ENCODE results near the gene FXR2. TPM values are rescaled to one million over a fixed set of nuclear protein-coding genes. Genes with fewer than 3 reads are reported as not detected.

Gene FXR2
- total and polyA plus RNA-seq, 9 of the 15 experiments (the other 6 are each of a cell fraction or from before 2014, with no cell fraction given), result 2.0 to 49.3 (median 24.5) TPM

DNA sequence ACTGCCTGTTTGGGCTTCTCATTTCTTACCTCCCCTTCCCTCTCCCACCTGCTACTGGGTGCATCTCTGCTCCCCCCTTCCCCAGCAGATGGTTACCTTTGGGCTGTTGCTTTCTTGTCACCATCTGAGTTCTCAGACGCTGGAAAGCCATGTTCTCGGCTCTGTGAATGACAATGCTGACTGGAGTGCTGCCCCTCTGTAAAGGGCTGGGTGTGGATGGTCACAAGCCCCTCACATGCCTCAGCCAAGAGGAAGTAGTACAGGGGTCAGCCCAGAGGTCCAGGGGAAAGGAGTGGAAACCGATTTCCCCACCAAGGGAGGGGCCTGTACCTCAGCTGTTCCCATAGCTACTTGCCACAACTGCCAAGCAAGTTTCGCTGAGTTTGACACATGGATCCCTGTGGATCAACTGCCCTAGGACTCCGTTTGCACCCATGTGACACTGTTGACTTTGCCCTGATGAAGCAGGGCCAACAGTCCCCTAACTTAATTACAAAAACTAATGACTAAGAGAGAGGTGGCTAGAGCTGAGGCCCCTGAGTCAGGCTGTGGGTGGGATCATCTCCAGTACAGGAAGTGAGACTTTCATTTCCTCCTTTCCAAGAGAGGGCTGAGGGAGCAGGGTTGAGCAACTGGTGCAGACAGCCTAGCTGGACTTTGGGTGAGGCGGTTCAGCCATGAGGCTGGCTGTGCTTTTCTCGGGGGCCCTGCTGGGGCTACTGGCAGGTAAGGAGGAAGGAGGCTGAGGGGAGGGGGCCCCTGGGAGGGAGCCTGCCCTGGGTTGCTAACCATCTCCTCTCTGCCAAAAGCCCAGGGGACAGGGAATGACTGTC is 35.5 kb downstream of the FXR2 start, which contains the start of gene CD68 (continued):
- TF ChIP-seq, protein P1, sequence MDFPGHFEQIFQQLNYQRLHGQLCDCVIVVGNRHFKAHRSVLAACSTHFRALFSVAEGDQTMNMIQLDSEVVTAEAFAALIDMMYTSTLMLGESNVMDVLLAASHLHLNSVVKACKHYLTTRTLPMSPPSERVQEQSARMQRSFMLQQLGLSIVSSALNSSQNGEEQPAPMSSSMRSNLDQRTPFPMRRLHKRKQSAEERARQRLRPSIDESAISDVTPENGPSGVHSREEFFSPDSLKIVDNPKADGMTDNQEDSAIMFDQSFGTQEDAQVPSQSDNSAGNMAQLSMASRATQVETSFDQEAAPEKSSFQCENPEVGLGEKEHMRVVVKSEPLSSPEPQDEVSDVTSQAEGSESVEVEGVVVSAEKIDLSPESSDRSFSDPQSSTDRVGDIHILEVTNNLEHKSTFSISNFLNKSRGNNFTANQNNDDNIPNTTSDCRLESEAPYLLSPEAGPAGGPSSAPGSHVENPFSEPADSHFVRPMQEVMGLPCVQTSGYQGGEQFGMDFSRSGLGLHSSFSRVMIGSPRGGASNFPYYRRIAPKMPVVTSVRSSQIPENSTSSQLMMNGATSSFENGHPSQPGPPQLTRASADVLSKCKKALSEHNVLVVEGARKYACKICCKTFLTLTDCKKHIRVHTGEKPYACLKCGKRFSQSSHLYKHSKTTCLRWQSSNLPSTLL (IDR thresholded peaks at IDR 0.05), result no peak
- TF ChIP-seq, protein P2, sequence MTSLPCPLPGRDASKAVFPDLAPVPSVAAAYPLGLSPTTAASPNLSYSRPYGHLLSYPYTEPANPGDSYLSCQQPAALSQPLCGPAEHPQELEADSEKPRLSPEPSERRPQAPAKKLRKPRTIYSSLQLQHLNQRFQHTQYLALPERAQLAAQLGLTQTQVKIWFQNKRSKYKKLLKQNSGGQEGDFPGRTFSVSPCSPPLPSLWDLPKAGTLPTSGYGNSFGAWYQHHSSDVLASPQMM (CRISPR knock-in tag; IDR thresholded peaks at IDR 0.05), result no peak
- TF ChIP-seq EWSR1 (IDR thresholded peaks at IDR 0.05; ENCODE audit: borderline replicate concordance, low read depth, partially characterized antibody) (peak; percentile 89), MAFK (IDR thresholded peaks at IDR 0.05; ENCODE audit: low read length) (no peak), NCOR1 (IDR thresholded peaks at IDR 0.05) (peak; percentile 55), HIVEP1 (CRISPR knock-in tag; IDR thresholded peaks at IDR 0.05) (no peak), ZNF764 (CRISPR knock-in tag; IDR thresholded peaks at IDR 0.05; ENCODE audit: low read depth) (no peak), RBFOX2 (IDR thresholded peaks at IDR 0.05; ENCODE audit: low read depth, low read length) (peak; percentile 74), MXI1 (IDR thresholded peaks at IDR 0.05; ENCODE audit: low read depth, low read length) (peak; percentile 88), HSF4 (CRISPR knock-in tag; IDR thresholded peaks at IDR 0.05; ENCODE audit: borderline replicate concordance) (no peak), JUND (IDR thresholded peaks at IDR 0.05; ENCODE audit: borderline replicate concordance, low read depth, low read length) (no peak), JUND (tag; IDR thresholded peaks at IDR 0.05; ENCODE audit: borderline replicate concordance, low read depth, low read length) (no peak), ZNF175 (CRISPR knock-in tag; IDR thresholded peaks at IDR 0.05; ENCODE audit: low read depth) (no peak), RAD21 (CRISPR knock-in tag; conservative IDR thresholded peaks at IDR 0.05 in 1 of 2, IDR thresholded peaks at IDR 0.05 in 1 of 2) (peak in 1 of 2 experiments; percentile 4; a peak in 1 of 4 replicates), ZNF347 (CRISPR knock-in tag; IDR thresholded peaks at IDR 0.05; ENCODE audit: low read depth) (no peak), RFX7 (CRISPR knock-in tag; IDR thresholded peaks at IDR 0.05) (0 out of 2 replicates have a peak, but pooled peaks have one; percentile 38), RHOXF2B (CRISPR knock-in tag; conservative IDR thresholded peaks at IDR 0.05) (peak; percentile 71; the same call in 1 of the 2 replicates), PTTG1 (tag; IDR thresholded peaks at IDR 0.05; ENCODE audit: low read depth) (no peak)
- TF ChIP-seq, protein P3, sequence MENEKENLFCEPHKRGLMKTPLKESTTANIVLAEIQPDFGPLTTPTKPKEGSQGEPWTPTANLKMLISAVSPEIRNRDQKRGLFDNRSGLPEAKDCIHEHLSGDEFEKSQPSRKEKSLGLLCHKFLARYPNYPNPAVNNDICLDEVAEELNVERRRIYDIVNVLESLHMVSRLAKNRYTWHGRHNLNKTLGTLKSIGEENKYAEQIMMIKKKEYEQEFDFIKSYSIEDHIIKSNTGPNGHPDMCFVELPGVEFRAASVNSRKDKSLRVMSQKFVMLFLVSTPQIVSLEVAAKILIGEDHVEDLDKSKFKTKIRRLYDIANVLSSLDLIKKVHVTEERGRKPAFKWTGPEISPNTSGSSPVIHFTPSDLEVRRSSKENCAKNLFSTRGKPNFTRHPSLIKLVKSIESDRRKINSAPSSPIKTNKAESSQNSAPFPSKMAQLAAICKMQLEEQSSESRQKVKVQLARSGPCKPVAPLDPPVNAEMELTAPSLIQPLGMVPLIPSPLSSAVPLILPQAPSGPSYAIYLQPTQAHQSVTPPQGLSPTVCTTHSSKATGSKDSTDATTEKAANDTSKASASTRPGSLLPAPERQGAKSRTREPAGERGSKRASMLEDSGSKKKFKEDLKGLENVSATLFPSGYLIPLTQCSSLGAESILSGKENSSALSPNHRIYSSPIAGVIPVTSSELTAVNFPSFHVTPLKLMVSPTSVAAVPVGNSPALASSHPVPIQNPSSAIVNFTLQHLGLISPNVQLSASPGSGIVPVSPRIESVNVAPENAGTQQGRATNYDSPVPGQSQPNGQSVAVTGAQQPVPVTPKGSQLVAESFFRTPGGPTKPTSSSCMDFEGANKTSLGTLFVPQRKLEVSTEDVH (IDR thresholded peaks at IDR 0.05; ENCODE audit: low read depth, partially characterized antibody), result peak; percentile 82
- TF ChIP-seq, protein P4, sequence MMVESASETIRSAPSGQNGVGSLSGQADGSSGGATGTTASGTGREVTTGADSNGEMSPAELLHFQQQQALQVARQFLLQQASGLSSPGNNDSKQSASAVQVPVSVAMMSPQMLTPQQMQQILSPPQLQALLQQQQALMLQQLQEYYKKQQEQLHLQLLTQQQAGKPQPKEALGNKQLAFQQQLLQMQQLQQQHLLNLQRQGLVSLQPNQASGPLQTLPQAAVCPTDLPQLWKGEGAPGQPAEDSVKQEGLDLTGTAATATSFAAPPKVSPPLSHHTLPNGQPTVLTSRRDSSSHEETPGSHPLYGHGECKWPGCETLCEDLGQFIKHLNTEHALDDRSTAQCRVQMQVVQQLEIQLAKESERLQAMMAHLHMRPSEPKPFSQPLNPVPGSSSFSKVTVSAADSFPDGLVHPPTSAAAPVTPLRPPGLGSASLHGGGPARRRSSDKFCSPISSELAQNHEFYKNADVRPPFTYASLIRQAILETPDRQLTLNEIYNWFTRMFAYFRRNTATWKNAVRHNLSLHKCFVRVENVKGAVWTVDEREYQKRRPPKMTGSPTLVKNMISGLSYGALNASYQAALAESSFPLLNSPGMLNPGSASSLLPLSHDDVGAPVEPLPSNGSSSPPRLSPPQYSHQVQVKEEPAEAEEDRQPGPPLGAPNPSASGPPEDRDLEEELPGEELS (CRISPR knock-in tag; IDR thresholded peaks at IDR 0.05; ENCODE audit: borderline replicate concordance), result 0 out of 2 replicates have a peak, but pooled peaks have one; percentile 63

Measured in K562 (cell line).